NCI-H69 (cell line): ENCODE results near the gene CRELD2.
A peak's percentile ranks its signal among the peaks of the same experiment; 100 is the strongest.

Experiments used
- DNase-seq: peaks from one replicate; lab custom pipeline; 2025; lab: John Stamatoyannopoulos, UW

CRELD2 gene

GRCh38 chr22:49968831-49969661 is 50.6 kb downstream of the CRELD2 start:
- DNase-seq = no peak

DNA sequence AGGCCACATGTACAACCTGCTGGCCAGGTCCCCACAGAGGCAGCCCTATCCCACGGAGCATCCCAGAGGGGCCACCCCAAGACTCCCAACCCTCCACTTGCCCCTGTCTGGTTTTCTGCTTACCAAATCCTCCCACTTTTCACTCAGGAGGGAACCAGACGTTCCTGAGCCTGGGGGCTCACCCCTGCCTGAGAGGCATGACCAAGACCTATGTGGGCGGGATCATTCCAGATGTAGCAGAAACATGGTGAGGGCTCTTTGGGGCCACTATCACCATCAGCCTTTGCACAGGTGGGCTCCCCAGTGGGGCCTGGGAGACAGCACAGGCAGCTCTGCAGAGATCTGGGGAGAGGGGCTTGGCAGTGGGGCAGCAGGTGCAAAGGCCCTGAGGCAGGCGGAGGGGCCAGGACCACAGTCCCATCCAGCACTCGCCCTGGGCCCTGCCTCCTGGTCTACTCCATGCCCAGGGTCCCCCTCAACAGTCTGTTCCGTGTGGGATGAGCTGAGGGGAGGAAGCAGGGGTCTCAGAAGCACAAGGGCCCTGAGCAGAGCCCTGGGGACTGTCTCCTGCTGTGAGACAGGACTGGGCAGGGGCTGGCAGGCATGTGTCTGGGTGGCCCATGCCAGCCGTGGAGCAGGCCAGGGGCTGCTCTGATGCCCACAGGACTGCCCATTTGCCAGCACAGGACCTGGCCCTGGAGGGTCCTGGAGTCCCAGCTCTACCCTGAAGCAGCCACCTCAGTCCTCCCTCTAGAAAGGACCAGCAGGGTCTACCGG is 51.5 kb downstream of the CRELD2 start:
- DNase-seq = no peak

DNA sequence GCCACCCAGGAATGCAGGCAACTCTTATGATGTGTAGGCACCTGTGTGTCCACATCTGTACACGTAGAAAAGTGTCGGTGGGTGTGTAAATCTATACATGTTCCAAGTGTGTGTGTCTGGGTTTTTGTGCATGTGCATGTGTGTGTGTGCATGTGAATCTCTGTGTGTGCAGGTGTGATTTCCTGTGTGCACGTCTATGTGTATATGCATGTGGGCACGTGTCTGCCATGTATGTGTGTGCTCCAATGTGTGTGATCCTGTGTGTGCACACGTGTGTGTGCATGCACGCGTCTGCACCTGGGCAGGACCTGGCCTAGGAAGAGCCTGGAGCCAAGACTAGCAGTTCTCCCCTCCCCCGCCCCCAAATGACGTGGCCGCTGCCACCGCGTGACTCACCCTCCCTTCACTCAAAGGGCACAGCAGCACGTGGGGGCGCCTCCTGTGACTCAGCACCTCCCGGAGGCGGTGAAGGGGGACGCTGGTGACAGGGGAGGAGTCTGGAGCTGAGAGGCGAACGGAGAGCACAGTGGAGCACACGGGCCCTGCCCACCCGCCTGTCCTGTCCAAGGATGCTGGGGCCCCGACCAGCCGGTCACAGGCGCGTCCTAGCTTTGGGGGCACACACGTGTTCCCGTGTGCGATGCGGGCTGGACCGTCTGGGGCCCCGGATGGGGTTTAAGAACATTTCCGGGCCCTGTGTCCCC is 52.2 kb downstream of the CRELD2 start:
- DNase-seq = peak; percentile 97

- DNase-seq = peak; percentile 75
These were observed 53.1 kb downstream of the CRELD2 start for GRCh38 chr22:49971232-49972162.

GRCh38 chr22:49972163-49973017 is 54.0 kb downstream of the CRELD2 start:
- no peak for DNase-seq

DNA sequence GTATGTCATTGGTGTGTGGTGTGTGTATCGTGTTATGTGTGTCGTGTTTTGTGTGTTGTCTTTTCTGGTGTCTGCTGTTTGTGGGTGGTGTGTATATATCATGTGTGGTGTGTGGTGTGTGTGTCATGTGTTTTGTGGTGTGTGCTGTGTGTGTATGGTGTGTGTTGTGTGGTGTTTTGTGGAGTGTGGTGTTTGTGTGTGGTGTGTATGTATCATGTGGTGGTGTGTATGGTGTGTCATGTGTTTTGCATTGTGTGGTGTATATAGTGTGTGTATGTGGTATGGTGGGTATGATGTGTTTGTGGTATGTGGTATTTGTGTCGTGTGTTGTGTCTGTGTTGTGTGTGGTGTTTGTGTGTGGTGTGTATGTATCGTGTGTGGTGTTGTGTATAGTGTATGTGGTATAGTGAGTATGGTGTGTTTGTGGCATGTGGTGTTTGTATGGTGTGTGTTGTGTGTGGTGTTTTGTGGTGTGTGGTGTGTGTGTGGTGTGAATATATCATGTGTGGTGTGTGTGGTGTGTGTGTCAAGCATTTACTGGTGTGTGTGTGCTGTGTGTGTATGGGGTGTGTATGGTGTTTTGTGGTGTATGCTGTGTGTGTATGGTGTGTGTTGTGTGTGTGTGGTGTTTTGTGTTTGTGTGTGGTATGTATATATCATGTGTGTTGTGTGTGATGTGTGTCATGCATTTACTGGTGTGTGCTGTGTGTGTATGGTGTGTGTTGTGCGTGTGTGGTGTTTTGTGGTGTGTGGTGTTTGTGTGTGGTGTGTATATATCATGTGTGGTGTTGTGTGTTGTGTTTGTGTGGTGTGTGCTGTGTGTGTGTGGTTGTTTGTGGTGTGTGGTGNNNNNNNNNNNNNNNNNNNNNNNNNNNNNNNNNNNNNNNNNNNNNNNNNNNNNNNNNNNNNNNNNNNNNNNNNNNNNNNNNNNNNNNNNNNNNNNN is 54.9 kb downstream of the CRELD2 start:
- no peak for DNase-seq

- no peak for DNase-seq
These were observed 57.3 kb downstream of the CRELD2 start for GRCh38 chr22:49975543-49976389.

GRCh38 chr22:49976439-49977175 is 58.2 kb downstream of the CRELD2 start:
- DNase-seq = peak; percentile 15
